HG03520 (cell line): ENCODE measurements around the gene TMPRSS4.

Experiments
- ATAC-seq: cut with Tn5 transposase; IDR thresholded peaks from one replicate; pipeline ENCODE4 v1.9.1; 2021; ENCODE audit warnings: mild to moderate bottlenecking, moderate library complexity; ENCODE audit not compliant: unreplicated experiment

TMPRSS4 gene

DNA sequence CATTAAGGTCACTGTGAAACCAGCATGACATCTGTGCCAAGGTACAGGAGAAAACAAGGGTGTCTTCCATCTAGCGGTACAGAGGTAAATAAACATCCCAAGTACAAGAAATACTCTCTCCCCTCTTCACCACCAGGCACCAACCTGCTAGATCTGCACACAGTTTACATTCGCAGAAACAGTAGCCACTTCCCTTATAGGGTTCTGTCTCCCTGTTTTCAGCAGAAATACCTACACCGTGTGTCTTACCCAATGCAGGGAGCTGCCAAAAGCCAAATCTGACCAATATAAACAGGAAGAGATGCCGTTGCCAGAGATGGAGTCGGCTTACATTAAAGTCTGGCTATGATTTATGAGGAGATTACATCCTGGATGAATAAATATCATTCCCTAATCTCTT lies 74.6 kb downstream of the TMPRSS4 start:
- ATAC-seq, result no peak

DNA sequence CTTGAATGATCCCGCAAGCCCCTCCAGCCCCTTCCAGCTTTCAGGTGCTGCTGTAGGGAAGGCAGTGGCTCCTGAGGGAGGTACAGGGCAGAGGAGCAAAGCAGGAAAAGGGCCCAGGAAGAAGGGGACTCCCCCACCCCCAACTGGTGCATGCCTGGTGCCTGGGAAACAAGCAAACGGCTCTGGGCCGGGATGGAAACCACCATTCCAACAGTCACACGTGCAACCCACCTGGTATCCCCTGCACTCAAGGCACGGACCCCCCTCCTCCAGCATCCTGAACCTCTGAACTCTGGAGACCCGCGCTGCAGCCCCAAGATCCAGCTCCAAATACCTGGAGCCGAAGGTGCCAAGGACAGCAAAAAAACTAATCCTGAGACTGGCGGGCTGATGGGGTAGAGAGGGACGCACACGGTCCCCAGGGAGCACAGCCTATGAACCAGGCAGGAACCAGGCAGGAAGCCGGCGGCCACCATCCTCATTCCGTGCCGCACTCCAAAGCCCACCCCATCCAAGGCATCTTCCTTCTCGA lies 75.2 kb downstream of the TMPRSS4 start:
- no peak for ATAC-seq

DNA sequence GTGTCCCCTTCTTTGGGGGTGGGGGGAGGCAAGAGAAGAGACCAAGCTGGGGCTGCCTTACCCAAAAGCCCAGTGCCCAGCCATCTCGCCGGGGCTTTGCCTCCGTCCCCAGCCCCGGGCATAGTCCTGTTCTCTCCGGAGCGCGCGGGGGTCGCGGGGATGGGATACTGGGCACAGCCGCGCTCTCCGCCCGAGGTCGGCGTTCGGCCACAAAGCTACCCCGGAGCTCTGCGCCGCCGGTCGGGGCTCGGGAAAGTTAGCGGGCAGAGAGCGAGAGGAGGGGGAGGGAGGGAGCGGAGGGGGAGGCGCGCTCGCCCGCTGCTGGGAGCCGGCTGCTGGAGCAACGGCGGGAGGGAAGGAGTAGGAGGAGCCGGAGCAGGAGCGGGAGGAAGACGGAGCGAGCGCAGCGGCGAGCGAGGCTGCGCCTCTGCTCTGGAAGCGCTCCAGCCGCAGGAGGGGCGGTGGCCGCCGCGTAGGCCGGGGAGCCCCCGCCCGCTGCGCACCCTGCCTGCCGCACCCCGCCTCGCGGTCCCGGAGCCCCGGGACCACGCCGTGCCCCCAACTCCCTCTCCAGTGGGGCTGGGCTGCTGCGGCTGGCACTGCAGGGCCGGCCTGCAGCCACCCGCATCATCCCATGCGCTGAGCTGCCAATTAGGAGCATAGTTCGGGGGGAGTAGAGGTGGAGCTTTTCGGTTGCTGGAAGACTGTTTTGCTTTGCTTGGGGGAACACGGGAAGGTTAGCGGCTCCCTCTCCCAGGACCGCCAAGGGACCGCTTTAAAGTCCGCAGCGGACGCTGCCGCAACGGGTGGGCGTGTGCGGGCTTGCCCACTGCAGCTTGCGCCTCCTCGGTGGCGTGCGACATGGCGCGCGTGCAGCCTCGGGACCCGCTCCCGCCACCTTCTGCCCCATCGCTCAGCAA lies 75.9 kb downstream of the TMPRSS4 start, which contains the start of gene SCN4B:
TSS of gene SCN4B (minus strand) at position 272 of the 920 bp plus-strand sequence. CDS start at position 122, 150 bp downstream.
- ATAC-seq, result no peak

DNA sequence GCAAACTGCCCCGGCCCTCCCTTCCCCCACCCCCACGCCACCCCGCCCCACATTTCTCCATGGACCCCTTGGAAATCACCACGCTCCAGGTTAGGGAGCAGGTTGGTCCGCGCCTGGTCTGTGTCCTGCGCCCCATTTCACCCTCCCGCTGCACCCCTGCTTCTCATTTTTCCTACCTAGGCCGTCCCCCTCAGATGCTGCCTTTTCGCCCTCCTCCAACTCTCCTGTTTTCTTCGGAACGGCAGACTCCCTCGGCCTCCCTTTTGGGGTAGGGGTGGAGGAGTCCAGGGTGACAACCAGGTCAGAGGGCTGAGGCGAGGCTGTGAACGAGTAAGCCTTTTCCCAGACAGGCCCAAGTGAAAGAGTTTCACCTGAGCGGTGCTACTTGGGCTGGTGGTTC lies 76.6 kb downstream of the TMPRSS4 start:
- ATAC-seq, result no peak

DNA sequence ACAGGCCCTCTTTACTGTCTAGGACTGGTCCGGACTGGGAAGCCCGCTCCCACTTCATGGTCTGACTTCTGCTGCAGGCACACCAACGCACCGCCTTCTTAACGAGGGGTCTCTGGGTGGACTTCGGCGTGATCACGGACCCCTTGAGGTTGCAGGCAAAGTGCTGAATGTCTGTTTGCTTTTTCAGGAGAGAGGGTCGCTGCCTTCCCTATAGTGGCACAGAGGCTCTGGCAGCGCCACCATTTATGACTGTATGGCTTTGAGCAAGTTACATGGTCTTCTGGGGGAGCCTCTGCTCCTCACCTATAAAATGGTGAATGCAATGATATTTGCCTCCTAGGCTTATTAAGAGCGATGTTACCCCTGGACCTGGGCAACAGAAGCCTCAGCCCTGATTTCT lies 77.1 kb downstream of the TMPRSS4 start:
- ATAC-seq, result no peak

DNA sequence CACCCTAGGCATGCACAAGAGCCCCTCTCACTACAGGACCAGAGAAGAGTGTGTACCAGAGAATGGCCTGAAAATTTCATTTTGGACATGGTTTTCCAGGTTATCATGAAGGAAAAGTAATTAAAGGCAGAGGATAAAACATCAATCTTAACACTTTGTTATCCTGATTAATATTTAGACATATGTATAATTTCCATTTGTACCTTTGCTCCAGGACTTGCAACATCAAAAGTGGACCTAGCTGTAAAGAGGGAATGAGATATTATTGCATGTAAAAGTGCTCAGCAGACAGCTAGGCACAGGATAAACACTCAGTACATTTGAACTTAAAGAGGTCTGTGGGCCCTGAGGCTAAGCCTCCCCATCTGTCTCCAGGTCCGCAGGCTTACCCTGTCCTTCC lies 77.8 kb downstream of the TMPRSS4 start:
- ATAC-seq, result no peak

DNA sequence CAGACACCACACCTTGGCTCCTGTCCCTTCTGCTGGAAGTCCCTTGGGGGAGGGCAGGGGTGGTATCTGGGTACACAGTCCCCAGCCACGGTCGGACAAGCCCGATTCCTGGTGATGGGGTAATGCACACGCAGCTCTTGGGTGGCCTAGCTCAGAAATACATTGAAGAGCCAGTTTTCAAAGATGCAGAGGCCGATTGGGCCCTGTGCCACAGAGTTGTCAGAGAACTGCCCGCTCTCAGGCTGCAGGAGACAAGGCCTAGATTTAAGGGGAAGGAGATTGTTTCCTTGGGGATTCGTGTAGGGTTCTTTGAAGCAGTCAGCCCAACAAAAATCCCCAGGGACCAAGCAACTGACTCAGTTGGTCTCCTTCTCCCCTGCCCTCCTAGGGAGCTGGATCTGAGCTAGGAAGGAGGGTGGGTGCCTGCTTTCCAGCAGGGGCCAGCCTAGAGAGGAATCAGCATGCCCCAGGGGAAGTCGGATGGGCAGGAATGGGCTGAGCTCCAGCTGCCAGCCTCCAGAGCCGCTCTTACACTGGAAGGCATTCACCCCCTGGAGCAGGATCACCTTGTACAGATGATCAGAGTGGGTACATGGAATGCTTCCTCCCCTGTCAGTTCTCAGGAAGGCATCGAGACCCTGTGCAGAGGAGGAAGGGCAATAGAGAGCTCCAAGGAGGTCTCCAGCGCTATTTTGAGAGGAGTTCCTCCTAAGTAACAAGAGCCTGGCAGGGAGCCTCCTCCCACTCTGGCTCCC lies 79.1 kb downstream of the TMPRSS4 start:
- no peak for ATAC-seq

DNA sequence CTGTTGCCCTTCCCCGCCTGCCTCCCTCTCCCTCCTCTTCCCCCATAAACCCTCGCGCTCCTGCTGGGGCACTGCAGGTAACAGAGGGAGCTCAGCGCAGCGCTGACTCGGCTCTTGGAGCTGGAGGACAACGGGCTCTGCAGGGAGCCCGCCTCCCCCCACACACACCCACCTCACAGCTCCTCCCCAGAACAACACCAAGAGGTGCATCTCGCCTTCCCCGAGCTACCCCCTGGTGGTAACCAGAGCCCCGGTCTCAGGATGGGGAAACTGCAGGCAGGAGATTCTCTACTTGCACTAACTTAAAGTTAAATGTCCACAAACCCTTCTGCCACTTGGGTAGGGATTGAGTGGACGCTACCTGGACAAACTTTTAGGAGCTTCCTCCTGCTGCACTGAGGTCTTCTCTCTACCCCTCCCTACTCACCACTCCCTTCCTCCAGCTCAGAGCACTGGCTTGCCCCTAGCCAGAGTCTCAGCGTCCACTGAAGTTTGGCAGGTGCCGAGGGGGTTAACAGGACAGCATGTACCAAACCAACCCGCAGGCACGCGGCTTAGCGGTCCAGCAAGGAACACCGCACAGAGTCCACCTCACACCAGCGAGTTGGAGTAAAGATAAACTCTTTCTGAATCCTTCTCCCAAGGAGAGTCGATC lies 79.8 kb downstream of the TMPRSS4 start:
- no peak for ATAC-seq

DNA sequence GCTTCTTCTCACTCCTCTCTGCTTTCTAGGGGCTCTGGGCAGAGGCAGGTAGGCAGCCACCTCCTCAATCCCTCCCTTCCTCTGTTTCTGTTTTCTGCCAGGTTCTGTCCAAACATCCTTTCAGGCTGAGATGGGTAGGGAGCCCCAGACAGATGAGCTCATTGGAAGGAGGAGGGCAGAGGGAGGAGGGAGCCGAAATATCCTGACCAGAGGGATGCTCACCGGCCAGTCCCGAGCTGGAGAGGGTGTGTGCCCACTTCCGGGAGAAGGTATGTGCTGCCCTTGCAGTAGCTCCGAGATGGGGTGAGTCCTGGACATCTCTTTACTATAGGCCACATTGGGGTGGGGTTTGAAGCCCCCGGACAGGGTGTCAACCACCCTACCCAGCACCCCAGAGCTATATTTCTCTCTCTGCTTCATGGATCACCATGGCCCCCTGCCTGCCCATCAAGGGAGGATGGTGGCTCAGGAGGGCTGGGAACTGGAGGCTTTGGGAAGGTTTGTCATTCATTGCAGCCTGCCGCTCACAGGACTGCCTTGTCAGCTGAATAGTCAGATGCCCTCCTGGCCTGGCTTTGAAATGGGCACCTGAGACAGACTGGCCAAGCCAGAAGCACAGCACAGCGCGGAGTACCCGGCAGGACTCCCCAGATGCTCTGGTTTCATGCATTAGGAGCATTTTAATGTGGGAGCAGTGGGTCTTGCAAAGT lies 80.5 kb downstream of the TMPRSS4 start:
- no peak for ATAC-seq

DNA sequence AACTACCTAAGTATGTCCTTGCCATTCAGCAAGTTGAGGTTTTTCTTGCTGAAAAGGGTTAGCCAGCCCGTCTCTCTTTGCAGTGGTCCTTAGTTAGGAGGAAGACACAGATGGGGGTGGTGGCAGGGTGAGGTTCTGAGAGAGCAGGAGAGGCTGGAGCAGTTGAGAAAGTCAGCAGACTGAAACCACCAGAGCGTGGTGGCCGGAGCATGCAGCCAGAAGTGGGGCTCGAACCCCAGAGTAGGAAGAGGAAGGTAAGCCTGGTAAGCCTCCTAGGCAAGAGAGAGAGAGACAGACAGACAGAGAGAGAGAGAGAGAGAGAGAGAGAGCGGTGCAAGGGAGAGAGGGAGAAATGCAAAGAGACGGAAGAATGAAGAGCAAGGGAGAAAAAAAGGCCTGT lies 84.9 kb downstream of the TMPRSS4 start:
- ATAC-seq, result no peak

DNA sequence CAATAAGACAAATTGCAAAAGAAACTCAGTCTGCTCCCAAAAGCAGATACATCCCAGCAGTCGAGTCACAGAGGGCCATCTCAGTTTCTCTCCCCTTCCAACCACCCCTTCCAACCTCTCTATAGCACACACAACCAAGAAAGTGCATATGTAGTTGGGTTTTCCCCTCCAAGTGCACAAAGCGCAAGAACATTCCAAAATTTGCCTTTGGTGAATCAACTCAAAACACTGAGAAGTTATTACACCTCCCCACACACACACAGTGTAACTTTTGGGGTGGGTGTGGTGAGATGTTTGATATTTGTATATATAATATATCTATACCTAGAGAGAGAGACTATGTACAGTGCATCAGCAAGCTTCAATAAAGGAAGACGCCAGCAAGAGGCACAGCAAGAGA lies 86.0 kb downstream of the TMPRSS4 start:
- no peak for ATAC-seq

DNA sequence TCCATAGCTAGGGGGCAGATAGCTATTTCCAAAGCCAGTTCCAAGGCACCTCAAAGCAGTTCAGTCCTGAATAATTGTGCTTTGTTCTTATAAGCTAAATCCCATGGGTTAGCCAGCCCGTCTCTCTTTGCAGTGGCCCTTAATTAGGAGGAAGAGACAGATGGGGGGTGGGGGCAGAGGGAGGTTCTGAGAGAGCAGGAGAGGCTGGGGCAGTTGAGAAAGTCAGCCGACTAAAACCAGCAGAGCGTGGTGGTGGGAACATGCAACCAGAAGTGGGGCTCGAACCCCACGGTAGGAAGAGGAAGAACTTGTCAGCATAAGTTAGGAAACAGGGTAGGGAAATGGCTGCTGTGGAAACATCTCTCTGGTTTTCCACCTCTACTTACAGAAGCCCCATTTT lies 86.6 kb downstream of the TMPRSS4 start:
- no peak for ATAC-seq

DNA sequence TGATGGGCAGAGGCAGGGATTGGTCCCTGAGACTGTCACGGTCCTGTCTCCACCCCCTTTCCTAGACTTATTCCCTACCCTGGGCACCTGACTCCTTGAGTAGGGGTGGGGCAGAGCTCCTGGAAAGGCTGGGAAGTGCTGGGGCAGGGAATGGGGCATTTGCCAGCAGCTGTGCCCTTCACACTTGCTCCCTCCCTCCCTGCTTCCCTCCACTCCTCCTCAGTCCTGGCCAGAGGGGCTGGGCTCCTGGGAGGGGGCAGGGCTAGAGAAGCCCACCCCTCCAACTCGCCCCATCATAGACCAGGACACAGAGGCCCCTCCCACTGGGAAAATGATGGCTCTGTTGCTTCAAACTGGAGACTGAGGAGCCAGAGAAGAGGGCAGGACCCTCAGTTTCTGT lies 88.0 kb downstream of the TMPRSS4 start:
- ATAC-seq, result no peak

DNA sequence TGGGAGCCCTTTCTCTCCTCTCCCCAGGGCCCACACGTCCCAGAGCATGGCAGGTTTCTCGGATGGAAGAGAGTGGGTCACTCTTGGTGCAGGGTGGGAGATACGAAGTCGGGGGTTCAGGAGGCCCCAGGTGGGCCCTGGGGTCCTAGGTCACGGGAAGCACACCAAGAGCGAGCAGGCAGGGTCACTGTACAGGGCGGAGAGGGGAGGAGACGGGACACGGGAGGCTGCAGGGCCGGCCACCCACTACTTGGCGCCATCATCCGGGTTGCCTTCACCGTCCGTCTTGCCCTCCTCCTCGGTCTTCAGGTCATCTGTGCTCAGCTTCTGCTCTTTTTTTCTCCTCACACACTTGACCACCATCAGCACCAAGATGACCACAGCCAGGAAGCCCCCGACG lies 89.8 kb downstream of the TMPRSS4 start:
- no peak for ATAC-seq

DNA sequence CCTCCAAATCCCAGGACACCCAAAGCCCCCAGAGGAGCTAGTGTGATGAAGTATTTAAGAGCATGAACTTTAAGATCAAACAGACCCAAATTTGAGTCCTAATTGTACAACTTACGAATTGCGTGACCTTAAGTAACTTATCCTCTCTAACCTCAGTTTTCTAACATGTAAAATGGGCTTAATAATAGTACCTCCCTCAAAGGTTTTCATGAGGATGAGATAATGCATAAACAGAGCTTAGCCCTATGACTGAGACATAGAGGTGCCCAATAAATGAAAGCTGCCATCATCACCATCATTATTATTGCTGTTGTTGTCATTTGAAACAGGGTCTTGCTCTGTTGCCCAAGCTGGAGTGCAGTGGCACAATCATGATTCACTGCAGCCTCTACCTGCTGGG lies 90.4 kb downstream of the TMPRSS4 start:
- ATAC-seq, result no peak

DNA sequence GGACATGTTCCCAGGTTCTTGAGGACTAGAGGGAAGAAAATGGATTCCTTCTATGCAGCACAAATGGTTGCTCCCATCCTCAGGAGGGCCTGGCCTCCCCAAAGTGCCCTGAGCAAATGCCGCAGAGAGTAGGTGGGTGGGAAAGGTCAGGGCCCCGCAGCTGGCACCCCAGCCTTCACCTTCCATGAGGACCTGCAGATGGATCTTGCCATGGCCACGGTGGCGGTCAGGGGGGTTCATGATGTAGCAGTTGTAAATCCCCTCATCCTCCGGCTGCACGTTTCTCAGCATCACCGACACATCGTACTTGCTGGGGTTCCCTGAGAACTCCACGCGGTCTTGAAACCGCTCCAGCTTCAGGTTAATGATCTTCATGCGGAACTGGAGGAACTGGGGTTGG lies 91.0 kb downstream of the TMPRSS4 start:
- ATAC-seq, result no peak

DNA sequence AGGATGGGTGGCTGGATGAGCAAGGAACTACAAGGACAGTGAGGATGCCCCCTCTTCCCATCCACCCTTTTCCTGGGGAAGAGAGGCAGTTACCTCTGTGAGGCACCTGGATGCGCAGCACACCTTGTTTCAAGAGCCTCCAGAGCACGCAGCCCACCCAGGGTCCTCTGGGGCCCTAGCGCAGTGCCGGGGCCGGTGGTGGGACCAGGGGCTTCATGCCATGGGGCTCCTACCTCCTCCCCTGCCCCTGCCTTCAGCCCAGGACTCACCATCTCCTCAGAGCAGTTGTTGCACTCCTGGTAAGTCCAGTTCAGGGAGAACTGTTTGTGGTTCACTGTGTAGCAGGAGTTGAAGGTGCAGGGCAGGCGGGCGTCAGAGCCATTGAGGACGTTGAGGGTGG lies 91.4 kb downstream of the TMPRSS4 start:
- ATAC-seq, result no peak

DNA sequence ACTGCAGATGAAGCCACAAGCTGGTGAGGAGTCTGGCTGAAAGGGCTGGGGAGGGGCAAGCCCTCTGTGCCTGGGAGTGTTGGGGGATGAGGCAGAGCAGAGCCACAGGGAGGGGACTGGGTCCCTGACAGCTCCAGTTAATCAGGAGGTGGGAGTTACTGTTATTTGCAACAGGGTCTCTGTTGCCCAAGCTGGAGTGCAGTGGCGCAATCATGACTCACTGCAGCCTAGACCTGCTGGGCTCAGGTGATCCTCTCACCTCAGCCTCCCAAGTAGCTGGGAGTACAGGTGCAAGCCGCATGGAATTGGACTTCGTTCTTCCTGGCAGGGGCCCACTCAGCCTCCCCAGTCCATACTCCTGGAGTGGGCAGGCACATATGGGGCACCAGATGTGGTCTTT lies 91.9 kb downstream of the TMPRSS4 start:
- ATAC-seq, result no peak

DNA sequence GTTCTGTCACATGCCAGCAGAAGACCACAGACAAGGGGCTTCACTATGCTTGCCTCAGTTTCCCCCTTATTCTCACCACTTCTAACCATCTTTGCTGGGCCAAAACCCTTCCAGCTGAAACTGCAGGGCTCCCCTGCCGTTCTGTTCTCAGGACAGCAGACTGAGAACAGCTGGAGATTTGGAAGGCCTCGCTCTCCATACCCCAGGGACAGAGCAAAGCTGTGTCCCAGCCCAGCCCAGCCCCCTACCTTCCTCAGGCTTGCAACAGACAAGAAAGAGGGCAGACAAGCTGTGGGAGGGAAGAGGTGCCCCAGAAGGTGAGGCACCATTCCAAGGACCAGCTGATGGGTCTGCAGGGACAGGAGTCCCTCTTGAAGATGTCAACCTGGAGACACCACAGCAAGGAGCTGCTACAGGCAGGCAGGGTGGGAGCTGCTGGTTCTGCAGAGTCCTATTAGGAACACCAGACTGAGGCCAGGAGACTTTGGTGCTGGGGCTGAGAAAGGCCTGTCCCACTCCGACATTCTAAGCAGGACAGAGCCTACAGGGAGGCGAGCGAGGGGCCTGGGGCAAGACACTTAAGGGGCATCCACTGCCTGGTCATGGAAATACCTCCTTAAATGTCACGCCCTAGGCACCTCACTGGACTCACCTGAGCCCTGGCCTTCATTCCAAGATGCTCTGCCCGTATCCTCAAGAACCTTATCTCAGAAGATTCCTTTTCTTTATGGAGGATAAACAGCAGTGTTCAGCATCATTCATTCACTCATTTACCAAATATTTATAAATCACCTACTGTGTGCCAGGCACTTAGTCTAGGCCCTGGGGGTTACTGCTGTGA lies 92.6 kb downstream of the TMPRSS4 start:
- no peak for ATAC-seq

DNA sequence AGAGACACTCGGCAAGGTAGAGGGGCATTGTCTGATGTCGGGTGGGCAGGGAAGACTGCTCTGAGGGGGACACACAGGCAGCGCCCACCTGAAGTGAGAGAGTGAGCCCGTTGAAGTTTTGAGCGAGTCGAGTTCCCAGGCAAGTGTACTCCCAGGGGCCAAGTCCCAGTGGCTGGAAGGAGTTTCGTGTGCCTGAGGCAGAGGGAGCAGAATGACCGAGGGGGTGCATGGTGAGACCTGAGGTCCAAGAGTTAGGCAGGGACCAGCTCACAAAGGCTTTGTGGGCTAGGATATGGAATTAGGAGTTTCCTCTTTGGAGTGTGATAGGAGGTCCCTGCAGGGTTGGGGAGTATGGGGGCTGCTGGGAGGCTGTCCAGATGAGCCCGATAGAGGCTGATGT lies 93.4 kb downstream of the TMPRSS4 start:
- no peak for ATAC-seq
